A549 (cell line): Measurements from ENCODE around the gene ZNF618. TPM values are rescaled to one million over a fixed set of nuclear protein-coding genes. Genes with fewer than 3 reads are reported as not detected.

Source experiments
- ATAC-seq, 2 experiments: fragments of 200-7000 bp in 1 of 2; fragments of >200 bp in 1 of 2; cut with Nextera tagmentation in 1 of 2; cut with Tn5 transposase in 1 of 2; 3 replicates each; pipeline versions ENCODE4 v1.8.0 to v1.9.1; 2018 to 2020; ENCODE audit warnings: mild to moderate bottlenecking in 1 of 2, moderate library complexity in 1 of 2
- CTCF ChIA-PET: fragments of 300-600 bp; sonication (Branson Sonifier 250); formaldehyde crosslinking; extraction: SDS; loops from one replicate; lab custom pipeline; 2021; ENCODE audit warnings: antibody characterized with exemption, inconsistent platforms; lab: Yijun Ruan, JAX
- POLR2A ChIA-PET: fragments of 350-600 bp; formaldehyde crosslinking; extraction: SDS; loops from one replicate; lab custom pipeline; 2021; ENCODE audit warnings: antibody characterized with exemption, inconsistent platforms; lab: Yijun Ruan, JAX
- DNase-seq, 2 experiments: peaks; one replicate each; pipeline versions ENCODE4 v3.0.0 to v3.0.0-alpha.2; 2011 to 2016; ENCODE audit warnings: low read depth in 1 of 2, low spot score in 1 of 2
- FAIRE-seq: peaks from 2 replicates; lab custom pipeline; 2011; peaks lifted over from hg19 to GRCh38; lab: Jason Lieb, UNC
- H3K27ac ChIP-seq, 2 experiments: fragments of >200 bp; sonication (Bioruptor Twin); formaldehyde crosslinking; 3 replicates each; pipeline ENCODE4 v1.5.1; 2016 to 2017
- H3K4me1 ChIP-seq: fragments of >200 bp; sonication (Bioruptor Twin); formaldehyde crosslinking; 3 replicates; pipeline ENCODE4 v1.6.1; 2016
- H3K4me2 ChIP-seq: fragments of >200 bp; sonication (Bioruptor Twin); formaldehyde crosslinking; 3 replicates; pipeline ENCODE4 v1.6.1; 2016
- H3K4me3 ChIP-seq: fragments of >200 bp; sonication (Bioruptor Twin); formaldehyde crosslinking; 3 replicates; pipeline ENCODE4 v1.5.1; 2016
- H3K9me3 ChIP-seq: fragments of >200 bp; sonication (Bioruptor Twin); formaldehyde crosslinking; 3 replicates; pipeline ENCODE4 v1.6.1; 2016
- ATOH8 ChIP-seq: fragments of 250-450 bp; sonication (Bioruptor Pico); IDR thresholded peaks from 2 replicates; pipeline ENCODE4 v1.5.0; 2020; ENCODE audit warnings: low read depth, mild to moderate bottlenecking, moderate library complexity
- CBX2 ChIP-seq: fragments of 200-600 bp; sonication (generic); IDR thresholded peaks from 2 replicates; pipeline ENCODE4 v1.6.1; 2016; ENCODE audit warnings: low read depth, mild to moderate bottlenecking, borderline replicate concordance
- CBX8 ChIP-seq: fragments of 200-600 bp; sonication (generic); IDR thresholded peaks from 2 replicates; pipeline ENCODE4 v1.6.1; 2016
- CHD4 ChIP-seq: fragments of 200-600 bp; sonication (generic); IDR thresholded peaks from 2 replicates; pipeline ENCODE4 v1.6.1; 2016; ENCODE audit warnings: antibody characterized with exemption, mild to moderate bottlenecking, borderline replicate concordance
- FOSL2 ChIP-seq, 2 experiments: fragments of 450-650 bp in 1 of 2; fragments of >200 bp in 1 of 2; sonication (Bioruptor Twin) in 1 of 2; formaldehyde crosslinking; IDR thresholded peaks; 2 replicates each; pipeline versions ENCODE4 v1.5.0 to v1.6.1; 2016 to 2020; ENCODE audit warnings: mild to moderate bottlenecking in 1 of 2, moderate library complexity in 1 of 2
- HOXB13 ChIP-seq: fragments of 250-450 bp; sonication (Bioruptor Pico); IDR thresholded peaks from 2 replicates; pipeline ENCODE4 v1.5.0; 2020; ENCODE audit warnings: low read depth, mild to moderate bottlenecking, moderate library complexity
- HOXB5 ChIP-seq: fragments of 250-450 bp; sonication (Bioruptor Pico); IDR thresholded peaks from 2 replicates; pipeline ENCODE4 v1.5.0; 2020; ENCODE audit warnings: mild to moderate bottlenecking, moderate library complexity
- KDM1A ChIP-seq: fragments of 200-600 bp; sonication (generic); IDR thresholded peaks from 2 replicates; pipeline ENCODE4 v1.6.1; 2016; ENCODE audit warnings: low read depth, mild to moderate bottlenecking
- KDM5A ChIP-seq: fragments of 200-600 bp; sonication (generic); IDR thresholded peaks from 2 replicates; pipeline ENCODE4 v1.6.1; 2016; ENCODE audit warnings: antibody characterized with exemption, mild to moderate bottlenecking
- MAX ChIP-seq: IDR thresholded peaks from 2 replicates; pipeline ENCODE4 v1.6.1; 2012
- NFE2L2 ChIP-seq: fragments of 150-350 bp; conservative IDR thresholded peaks from 2 replicates; pipeline ENCODE4 v1.6.1; 2014; ENCODE audit warnings: low read length
- RAD21 ChIP-seq, 2 experiments: fragments of >200 bp in 1 of 2; sonication (Bioruptor Twin) in 1 of 2; formaldehyde crosslinking in 1 of 2; IDR thresholded peaks in 1 of 2; conservative IDR thresholded peaks in 1 of 2; 2 replicates in 1 of 2; 3 replicates in 1 of 2; pipeline ENCODE4 v1.6.1; 2012 to 2018; ENCODE audit warnings: inconsistent platforms in 1 of 2
- RCOR1 ChIP-seq: fragments of 150-350 bp; IDR thresholded peaks from 2 replicates; pipeline ENCODE4 v1.6.1; 2014; ENCODE audit warnings: antibody characterized with exemption, low read length, low read depth
- REST ChIP-seq: fragments of 200-600 bp; sonication (generic); IDR thresholded peaks from 2 replicates; pipeline ENCODE4 v1.6.1; 2016; ENCODE audit warnings: antibody characterized with exemption, mild to moderate bottlenecking, moderate library complexity
- SMC3 ChIP-seq: fragments of >200 bp; sonication (Bioruptor Twin); formaldehyde crosslinking; IDR thresholded peaks from 3 replicates; pipeline ENCODE4 v1.6.1; 2018; ENCODE audit warnings: inconsistent platforms
- SREBF2 ChIP-seq: fragments of 450-650 bp; IDR thresholded peaks from 2 replicates; pipeline ENCODE4 v1.6.1; 2014; ENCODE audit warnings: mild to moderate bottlenecking, moderate library complexity
- ZNF302 ChIP-seq: fragments of 250-450 bp; sonication (Bioruptor Pico); IDR thresholded peaks from 2 replicates; pipeline ENCODE4 v1.9.0; 2021; ENCODE audit warnings: inconsistent platforms, mild to moderate bottlenecking, moderate library complexity
- WGBS: methylation state at CpG from one replicate; pipeline ENCODE4 v1.1.6; 2017; ENCODE audit errors: missing lambda C conversion rate; 5-methylcytosine and 5-hydroxymethylcytosine counted together
- polyA plus RNA-seq, 4 experiments: library from polyadenylated mRNA; depleted of rRNA in 3 of 4; stranded (reverse); fragments of >200 nt; fragmentation: RNase III in 1 of 4; extraction: RNeasy Plus Mini Kit Qiagen cat#74134 plus additional on column Dnase treatment in 1 of 4; gene quantifications; 2 replicates in 3 of 4; 3 replicates in 1 of 4; pipeline ENCODE4 v1.2.3, GENCODE V29; 2011 to 2017
- TF ChIP-seq, protein P1 (sequence below): fragments of 150-350 bp; IDR thresholded peaks from 2 replicates; pipeline ENCODE4 v1.6.1; 2014; ENCODE audit warnings: low read depth, mild to moderate bottlenecking, low read length
- TF ChIP-seq, protein P2 (sequence below): IDR thresholded peaks from 2 replicates; pipeline ENCODE4 v1.6.1; 2012; ENCODE audit warnings: low read depth, borderline replicate concordance

ZNF618 gene
- polyA plus RNA-seq, 2 of the 4 experiments (the other 2 are of a cell fraction), result 9.0 to 10.0 TPM

DNA sequence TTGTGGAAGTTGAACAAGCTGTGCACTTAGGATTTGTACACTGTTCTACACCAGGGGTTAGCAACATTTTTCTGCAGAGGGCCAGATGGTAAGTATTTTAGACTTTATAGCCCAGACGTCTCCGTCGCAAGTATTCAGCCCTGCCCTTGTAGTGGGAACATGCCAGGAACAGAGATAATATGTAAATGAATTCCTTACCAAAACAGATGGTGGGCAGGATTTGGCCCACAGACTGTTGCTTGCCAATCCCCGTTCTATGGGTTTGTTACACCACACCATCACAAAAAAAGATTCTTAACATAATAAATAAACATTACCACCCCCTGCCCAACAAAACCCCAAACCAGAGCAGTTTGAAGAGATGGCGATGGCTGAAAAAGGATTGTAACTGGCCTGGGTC is 127.6 kb downstream of the ZNF618 start:
- ATAC-seq (no peak), DNase-seq (no peak), FAIRE-seq (no peak)
- WGBS, result 95% methylated on average over 5 of the region's 5 CpGs
- no peak overlapping the region for H3K27ac ChIP-seq
- TF ChIP-seq HOXB13 (CRISPR knock-in tag) (no peak), MAX (no peak), RAD21 (conservative IDR thresholded peaks at IDR 0.05 in 1 of 2, IDR thresholded peaks at IDR 0.05 in 1 of 2) (no peak), CHD4 (no peak), KDM1A (no peak), HOXB5 (CRISPR knock-in tag) (no peak), CBX8 (no peak), ZNF302 (CRISPR knock-in tag) (no peak), ATOH8 (no peak), REST (no peak), KDM5A (no peak), SREBF2 (no peak), RCOR1 (no peak), NFE2L2 (no peak), SMC3 (no peak)
- TF ChIP-seq, protein P1, sequence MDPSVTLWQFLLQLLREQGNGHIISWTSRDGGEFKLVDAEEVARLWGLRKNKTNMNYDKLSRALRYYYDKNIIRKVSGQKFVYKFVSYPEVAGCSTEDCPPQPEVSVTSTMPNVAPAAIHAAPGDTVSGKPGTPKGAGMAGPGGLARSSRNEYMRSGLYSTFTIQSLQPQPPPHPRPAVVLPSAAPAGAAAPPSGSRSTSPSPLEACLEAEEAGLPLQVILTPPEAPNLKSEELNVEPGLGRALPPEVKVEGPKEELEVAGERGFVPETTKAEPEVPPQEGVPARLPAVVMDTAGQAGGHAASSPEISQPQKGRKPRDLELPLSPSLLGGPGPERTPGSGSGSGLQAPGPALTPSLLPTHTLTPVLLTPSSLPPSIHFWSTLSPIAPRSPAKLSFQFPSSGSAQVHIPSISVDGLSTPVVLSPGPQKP, result no peak
- no peaks in the 10 kb centered on the region for H3K4me1 ChIP-seq
- ChIA-PET CTCF (interaction anchor here (0.6 kb wide), 1 partner anchor 307 kb away, joined by 3 read pairs; no protein-coding TSS in a partner anchor), POLR2A (no interaction called here)
- no peak overlapping the region for H3K4me2 ChIP-seq
- no peaks in the 10 kb centered on the region for H3K9me3 ChIP-seq
- no peak overlapping the region for H3K4me3 ChIP-seq

DNA sequence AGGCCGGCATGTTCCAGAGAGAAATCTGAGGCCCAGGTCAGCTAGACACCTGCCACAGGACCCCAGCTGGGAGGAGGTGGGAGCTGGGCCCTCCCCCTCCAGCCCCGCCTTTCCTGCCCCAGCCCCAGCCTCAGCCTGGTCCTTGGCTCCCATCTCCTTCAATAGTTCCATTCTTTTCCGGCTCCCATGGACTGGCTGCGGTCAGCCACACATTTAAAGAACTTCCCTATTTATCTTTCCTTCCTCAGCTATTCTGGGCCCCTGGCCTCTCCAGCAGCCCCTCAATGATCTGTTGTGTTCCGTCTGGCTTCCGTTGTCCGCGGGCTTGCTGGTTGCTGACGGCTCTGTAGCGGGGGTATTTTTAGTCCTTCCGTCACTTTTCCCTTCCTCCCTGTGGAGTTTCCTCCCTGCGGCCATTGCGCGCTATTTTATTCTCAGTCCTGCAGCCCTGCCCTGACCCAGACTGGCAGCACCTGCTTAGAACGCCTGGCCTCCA is 128.2 kb downstream of the ZNF618 start:
- FAIRE-seq (no peak), ATAC-seq (no peak), DNase-seq (no peak)
- Histone ChIP-seq H3K4me3 (no peak overlapping the region), H3K27ac (no peak overlapping the region), H3K9me3 (no peaks in the 10 kb centered on the region), H3K4me1 (no peaks in the 10 kb centered on the region), H3K4me2 (no peak overlapping the region)
- 96% methylated on average over 15 of the region's 15 CpGs for WGBS
- TF ChIP-seq, protein P2, sequence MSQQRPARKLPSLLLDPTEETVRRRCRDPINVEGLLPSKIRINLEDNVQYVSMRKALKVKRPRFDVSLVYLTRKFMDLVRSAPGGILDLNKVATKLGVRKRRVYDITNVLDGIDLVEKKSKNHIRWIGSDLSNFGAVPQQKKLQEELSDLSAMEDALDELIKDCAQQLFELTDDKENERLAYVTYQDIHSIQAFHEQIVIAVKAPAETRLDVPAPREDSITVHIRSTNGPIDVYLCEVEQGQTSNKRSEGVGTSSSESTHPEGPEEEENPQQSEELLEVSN, result no peak
- TF ChIP-seq CBX2 (no peak), ATOH8 (no peak), FOSL2 (IDR thresholded peaks at IDR 0.05) (no peak), FOSL2 (CRISPR knock-in tag; IDR thresholded peaks at IDR 0.05) (no peak)
- CTCF ChIA-PET, result interaction anchor here (1.6 kb wide), 1 partner anchor 78 kb away, joined by 4 read pairs; no protein-coding TSS in a partner anchor
- POLR2A ChIA-PET, result no interaction called here
